EH (cell line): ENCODE data around the gene PTGER2.

Source experiments
- DNase-seq: peaks from one replicate; pipeline ENCODE4 v3.0.0-alpha.2; 2015; ENCODE audit warnings: low read depth

The PTGER2 gene

DNA sequence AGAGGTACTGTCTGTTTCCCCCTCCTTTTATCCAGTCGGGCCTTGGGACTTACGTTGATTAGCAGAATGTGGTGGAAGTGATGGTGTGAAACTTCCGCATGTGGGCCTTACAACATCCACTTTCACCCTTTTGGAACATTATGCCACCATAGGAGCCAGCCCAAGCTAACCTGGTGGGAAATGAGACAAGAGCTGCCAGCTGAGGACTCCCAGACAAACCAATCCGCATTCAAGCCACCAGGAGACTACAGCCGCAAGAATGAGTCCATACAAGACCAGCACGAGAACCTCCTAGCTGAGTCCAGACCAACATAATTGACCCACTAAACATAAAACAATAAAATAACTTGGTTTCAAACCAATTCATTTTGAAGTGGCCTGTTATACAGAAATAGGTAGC lies 9.1 kb upstream of the PTGER2 start:
- no peak for DNase-seq

DNA sequence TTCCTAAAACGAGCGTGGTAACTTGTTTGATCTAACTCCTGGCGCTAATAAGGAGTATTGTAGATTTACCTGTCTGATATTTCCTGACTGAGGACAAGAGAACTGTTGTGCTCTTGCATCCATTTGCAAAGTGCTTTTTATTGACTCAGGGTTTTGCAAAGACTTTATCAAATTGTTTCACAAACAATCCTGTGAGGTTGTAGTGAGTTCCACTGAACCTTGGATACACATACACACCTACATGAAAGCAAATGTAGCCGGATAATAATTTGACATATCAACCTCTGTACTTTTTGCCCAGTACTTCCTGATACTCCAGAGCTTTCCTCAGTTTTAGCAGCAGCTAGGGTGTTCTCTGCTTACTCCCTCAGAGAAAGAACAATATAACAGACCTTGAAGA lies 6.7 kb upstream of the PTGER2 start:
- DNase-seq: no peak

DNA sequence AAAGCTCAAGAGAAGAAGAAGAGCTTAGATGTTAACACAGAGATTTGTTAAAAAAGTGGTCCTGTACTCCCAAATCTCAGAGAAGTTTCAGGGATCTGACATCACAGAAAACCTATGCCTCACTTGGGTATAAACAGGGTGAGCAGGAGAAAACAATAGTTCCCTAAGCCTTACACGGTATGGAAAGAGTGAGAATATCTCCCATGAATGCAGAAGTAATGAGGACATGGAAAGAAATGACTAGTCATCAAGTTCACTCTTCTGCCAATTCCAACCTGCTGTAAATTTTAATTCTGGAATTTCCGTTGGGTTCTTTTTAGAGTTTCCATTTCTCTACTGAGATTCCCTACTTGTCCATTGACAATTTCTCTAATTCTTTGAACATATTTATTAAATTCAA lies 6.2 kb upstream of the PTGER2 start:
- DNase-seq: no peak

DNA sequence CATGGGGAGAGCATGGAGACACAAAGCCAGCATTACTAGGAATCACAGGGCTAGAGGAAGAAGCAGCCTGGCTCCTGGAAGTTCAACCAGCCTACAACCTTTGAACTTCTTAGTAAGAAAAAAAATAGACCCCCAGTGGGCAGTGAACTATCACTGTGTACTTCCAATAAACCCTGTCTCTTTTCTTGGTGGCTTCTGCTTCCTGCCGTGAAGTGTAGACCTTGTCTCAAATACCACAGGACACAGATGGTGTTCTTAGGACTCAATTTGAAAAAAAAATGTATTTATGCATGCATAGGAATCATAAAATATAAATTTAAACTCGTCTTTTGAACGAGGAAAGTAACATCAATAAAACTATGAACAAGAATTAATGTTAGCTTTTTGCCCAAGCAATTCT lies 3.6 kb upstream of the PTGER2 start:
- no peak for DNase-seq

DNA sequence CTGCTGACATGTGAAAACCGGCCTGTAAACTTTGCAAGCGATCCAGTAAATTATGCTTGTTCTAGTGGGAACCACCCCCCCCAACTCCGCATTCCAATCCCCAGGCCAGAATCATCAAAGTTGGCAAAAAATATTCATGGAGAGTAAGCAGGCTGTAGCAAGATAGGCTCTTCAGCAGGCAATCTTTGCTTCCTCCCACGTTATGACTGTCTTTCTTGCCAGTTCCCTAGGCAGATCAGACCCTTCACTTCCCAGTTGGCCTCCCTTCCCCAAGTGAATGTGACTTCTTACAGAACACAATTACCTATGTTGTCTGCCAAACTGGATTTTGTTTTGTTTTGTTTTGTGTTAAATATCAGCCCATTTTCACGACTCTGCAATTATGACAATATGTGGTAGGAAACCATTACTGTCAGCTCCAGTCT lies 1.2 kb upstream of the PTGER2 start:
- DNase-seq: no peak

DNA sequence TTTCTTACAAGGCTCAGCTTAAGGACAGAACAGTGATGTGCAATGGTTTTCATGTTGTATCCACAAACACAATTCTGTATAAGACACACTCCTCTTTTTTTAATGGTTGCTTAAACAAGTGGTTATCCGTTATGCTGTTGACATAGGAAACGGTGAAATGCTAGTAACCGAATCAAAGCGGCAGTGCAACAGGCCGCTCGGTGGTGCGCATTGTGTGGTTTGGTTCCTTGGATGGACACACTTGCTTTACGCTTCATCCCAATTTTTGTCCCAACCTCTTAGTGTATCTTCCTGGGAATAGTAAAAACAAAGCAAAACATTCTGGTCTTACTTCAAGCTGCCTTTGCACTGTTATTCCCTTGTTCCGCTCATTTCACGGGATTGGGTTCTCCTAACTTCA lies 650 bp upstream of the PTGER2 start:
- no peak for DNase-seq

DNA sequence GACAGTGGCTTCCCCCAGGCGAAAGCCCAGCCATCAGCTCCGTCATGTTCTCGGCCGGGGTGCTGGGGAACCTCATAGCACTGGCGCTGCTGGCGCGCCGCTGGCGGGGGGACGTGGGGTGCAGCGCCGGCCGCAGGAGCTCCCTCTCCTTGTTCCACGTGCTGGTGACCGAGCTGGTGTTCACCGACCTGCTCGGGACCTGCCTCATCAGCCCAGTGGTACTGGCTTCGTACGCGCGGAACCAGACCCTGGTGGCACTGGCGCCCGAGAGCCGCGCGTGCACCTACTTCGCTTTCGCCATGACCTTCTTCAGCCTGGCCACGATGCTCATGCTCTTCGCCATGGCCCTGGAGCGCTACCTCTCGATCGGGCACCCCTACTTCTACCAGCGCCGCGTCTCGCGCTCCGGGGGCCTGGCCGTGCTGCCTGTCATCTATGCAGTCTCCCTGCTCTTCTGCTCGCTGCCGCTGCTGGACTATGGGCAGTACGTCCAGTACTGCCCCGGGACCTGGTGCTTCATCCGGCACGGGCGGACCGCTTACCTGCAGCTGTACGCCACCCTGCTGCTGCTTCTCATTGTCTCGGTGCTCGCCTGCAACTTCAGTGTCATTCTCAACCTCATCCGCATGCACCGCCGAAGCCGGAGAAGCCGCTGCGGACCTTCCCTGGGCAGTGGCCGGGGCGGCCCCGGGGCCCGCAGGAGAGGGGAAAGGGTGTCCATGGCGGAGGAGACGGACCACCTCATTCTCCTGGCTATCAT lies 663 bp downstream of the PTGER2 start:
- DNase-seq: peak; percentile 30

DNA sequence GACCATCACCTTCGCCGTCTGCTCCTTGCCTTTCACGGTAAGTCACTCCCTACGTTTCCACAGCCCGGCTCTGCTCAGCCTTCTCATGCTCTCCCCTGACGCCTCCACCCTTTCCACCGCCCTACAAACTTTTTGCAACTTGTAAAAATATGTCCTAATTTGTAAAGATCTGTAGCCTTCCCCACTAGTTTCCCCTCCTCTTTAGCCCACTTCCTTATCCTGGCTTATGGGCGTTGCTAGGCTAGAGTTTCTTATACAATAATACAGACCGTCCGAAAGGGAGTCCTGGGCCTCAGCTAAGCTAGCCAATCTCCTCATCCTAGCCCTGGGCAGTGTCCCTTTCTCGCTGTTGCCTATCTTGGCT lies 1.2 kb downstream of the PTGER2 start:
- DNase-seq: no peak

DNA sequence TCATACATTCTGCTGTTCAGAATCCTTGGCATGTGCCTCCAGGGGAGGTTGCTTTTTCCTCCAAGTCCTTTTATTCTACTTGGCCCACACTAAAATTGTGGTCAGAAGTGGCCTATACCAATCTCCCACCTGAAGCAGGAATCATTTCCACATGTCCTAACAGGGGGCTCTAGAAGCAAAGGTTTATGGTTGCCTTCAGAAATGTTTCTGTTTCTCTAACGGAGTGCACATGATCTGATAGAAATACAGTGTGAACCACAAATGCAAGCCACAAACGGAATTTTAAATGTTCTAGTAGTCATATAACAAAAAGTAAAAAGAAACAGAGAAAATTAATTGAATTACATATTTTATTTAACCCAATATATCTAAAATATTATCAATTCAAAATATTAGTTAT lies 4.0 kb downstream of the PTGER2 start:
- no peak for DNase-seq

DNA sequence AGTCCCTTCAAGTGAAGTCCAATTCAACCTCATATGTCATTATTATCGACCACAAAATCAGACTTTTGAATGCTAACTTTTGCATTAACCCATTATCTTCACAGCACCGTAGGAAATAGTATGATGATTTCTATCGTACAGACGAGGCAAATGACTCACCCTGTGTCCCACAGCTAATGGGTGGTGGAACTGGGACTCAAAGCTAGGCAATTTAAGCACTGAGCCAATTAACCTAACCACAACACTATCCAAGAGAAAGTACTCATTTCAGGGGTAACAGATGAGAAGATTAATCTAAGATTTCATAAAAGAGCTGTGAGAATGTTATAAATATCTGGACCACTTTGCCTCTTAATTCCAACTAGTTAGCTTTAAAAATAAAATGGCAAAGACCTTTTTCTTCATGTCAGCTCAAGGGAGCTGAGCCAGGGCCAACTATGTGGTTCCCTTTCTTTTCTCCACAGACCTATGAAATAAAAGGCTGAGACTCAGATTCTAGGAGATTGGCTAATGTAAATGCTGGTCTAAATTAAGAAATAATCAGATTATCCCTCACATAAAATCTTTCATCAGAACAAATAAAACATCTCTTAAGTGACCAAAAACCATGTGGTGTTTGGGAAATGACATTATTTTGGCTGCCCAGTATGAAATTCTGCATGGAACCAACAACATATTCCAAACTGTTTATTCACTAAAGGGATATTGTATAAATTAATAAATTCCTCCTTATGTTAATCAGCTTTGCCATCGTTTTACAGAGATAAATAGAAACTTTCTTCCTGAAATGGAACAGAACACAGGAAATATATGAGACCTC lies 4.9 kb downstream of the PTGER2 start:
- DNase-seq: peak; percentile 31

DNA sequence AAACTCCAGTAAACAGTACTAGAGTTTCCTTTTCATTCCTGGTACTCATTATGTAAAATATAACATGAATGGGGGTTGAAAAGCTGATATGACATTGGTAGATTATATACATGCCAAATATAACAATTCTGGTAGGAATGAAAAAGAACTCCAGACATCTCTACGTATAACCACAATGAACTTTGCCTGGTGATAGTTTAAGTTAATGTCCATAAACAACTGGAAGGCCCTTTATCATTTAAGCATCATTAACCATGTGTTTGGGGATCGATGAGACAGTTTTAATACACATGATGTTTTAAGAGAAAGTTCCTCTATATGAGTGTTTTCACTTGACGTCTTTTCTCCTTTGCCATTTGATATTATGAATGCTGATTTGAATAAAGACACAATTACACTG lies 5.8 kb downstream of the PTGER2 start:
- DNase-seq: no peak

DNA sequence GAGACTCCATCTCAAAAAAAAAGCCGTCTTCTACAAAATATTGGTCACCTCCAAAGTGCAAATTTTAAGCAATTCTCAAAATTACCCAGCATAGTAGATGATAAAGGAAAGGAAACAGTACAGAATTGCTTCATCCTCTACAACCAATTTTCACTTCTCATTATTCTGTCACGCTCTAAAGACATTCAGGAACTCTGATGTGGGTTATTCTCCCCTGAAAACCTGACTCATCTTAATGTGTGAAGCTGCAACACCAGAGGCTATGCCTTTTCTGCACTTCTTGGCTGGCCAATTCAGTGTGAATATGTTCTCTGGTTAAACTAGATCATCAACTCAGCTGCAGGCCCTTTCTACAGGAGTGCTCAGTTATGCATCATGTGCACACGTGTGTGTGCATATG lies 11.0 kb downstream of the PTGER2 start:
- DNase-seq: no peak

DNA sequence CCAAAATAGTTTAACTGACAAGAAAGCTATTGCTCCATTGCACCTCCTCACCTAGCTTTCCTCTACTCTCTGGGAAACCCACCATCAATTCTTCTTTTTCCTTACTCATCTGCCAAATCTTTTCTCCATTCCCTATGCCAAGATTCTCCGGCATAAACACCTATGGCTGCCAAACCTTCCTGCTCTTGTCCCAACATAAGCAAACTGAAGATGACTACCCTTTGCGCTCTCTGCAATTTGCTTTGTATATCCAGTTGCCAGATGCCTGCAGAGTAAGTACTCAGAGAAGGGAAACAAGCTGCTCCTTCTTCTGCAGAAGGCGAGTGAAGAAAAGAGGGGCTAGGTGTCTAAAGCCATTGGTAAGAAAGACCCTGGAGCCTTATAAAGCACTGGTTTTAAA lies 11.5 kb downstream of the PTGER2 start:
- no peak for DNase-seq

DNA sequence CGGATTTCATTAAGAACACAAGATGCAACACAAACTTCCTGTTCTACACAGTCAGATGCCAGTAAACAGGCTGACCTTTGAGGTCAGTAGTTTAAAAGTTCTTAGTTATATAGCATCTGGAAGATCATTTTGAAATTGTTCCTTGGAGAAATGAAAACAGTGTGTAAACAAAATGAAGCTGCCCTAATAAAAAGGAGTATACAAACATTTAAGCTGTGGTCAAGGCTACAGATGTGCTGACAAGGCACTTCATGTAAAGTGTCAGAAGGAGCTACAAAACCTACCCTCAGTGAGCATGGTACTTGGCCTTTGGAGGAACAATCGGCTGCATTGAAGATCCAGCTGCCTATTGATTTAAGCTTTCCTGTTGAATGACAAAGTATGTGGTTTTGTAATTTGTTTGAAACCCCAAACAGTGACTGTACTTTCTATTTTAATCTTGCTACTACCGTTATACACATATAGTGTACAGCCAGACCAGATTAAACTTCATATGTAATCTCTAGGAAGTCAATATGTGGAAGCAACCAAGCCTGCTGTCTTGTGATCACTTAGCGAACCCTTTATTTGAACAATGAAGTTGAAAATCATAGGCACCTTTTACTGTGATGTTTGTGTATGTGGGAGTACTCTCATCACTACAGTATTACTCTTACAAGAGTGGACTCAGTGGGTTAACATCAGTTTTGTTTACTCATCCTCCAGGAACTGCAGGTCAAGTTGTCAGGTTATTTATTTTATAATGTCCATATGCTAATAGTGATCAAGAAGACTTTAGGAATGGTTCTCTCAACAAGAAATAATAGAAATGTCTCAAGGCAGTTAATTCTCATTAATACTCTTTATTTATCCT lies 13.5 kb downstream of the PTGER2 start:
- no peak for DNase-seq

DNA sequence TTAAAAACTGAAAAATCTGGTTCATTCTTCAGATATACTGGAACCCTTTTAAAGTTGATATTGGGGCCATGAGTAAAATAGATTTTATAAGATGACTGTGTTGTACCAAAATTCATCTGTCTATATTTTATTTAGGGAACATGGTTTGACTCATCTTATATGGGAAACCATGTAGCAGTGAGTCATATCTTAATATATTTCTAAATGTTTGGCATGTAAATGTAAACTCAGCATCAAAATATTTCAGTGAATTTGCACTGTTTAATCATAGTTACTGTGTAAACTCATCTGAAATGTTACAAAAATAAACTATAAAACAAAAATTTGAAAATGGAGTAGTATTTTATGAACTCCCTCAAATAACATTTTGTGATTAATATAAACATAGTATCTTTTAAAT lies 14.2 kb downstream of the PTGER2 start:
- DNase-seq: peak; percentile 79

DNA sequence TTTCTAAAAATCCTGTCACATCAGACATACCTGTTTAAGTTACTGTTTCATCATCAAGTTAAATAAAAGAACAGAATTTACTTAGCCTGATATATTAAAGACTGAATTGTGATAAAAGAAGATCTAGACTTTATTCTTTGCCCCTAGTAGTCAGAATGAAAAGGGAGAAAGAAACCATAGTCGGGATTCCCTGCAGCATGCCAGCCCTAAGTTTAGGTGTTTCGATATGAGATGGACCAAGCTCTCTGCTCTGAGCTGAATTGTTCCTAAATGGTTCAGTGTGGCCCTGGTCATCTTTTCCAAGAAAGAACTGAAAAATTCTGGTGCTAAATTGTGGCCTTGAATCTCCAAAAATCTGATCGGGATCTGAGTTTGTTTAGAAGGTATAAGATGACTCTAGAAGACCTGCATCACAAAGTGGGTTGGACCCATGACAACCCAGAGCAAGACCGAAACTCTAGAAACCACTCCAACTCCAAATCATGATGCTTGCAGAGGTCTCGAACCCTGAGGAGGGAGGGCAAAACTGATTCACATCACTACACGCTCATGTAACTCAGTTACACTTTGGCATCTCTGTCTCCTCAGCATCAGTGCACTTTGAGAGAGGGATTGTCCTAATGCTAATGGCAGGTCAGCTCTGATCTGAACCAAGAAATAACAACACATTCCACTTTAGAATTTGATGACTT lies 15.7 kb downstream of the PTGER2 start:
- no peak for DNase-seq

DNA sequence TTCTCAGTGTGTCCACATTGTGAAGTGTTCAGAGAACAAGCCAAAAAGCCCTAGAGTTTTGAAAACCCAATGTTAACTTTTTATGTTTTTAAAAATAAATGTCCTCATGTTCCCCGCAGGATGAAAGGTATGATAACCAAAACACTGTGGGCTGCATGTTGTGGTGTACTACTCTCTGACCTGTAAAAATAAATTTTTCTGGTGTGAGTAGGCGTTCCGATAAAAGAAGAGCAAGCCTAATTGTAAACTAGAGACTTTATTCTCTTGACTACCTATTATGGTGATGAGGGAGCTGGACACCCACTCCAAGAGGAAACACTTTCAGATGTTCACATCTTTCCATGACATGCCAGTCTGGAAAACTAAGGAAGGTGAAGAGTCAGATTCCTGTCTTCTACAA lies 18.2 kb downstream of the PTGER2 start:
- DNase-seq: no peak

DNA sequence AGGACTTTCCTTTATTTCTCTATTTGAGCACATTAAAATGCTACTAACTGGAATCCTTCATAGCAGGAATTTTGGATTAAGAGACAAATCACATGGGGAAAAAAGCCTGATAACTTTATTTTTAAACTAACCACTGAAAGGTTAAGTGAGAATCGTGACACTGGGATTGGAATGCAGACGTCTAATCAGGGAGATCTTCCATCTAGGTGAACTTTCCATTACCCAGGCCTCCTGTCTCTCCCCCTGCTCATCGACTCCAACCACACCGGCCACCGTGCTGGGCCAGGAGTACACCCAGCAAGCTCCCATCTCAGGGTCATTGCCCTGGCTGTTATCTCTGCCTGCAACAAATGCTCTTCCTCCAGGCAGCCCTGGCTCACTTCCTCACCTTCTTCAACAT lies 19.0 kb downstream of the PTGER2 start:
- peak; percentile 7 for DNase-seq

DNA sequence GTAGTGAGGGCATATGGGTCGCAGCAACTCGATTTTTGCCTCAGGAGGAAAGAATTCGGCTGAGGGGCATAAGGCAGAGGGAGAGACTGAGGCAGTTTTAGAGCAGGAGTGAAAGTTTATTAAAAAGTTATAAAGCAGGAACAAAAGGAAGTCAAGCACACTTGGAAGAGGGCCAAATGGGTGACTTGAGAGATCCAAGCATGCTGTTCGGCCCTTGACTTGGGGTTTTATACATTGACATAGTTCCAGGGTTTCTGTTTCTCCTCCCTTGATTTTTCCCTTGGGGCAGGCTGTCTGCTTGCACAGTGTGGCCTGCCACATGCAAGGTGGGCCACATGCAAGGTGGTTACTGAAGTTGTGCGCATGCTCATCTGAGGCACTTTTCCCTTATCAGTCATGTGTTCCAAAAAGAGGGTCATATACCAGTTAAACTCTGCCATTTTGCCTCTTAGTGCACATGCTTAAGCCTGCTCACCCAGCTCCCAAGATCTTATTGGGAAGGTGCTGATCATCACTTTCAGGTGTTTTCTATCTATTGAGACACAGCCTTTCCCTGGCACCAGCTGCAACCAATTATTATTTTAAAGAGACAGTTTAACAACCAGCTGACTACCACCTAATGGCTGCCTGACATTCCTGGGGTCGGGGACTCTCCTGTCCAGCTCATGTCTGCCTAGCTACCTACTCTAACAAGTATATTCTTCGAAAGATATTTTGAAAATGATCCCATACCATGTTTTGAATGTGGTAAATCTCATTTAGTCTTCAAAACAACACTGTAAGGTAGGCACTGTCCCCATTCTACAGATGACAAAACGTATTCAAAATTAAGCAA lies 19.9 kb downstream of the PTGER2 start:
- peak; percentile 29 for DNase-seq

DNA sequence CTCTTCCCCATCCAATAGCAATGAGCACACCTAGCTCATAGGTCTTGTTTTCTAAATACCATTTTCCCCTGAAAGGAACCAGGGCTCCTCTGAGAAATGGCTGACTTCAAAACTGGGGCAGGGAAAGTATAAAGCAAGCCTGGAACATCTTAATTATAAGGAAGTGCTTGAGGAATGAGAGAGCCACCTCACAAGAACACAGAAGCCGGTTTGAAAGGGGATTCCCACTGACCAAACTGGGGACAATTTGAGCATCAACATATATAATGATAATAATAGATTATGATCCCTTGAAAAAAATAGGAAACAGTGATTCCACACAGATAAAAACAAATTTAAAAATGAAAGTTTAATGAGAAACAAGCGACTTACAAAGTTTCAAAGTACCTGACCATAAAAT lies 22.1 kb downstream of the PTGER2 start:
- no peak for DNase-seq

DNA sequence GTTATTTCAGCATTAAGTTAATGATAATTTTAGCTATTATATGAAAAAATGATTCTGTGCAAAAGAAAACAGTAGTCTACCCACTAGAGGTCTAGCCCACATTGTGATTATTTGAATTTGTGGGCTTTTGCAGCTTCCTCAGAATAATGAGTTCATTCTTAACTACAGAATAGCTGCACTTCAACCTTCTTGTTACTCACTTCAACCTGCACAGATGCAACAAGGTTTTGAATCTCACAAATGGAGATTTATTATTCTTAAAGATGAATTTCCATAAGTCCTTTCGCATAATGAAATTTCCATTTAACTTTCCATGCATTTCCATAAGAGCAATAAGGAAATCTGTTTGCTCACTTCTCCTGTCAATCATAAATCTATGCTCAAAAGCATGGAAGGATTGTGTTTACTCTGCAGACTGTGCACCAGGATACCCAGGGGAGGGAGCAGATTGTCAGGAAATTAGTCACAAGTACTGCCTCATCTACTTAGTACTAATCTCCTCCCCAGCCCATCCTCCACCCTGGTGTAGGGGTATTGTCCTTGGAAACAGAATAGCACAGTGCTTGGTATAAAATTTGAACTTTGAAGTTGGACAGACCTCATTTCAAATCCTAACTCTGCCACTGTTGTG lies 24.1 kb downstream of the PTGER2 start:
- DNase-seq: peak; percentile 70
